ENCODE data around the gene CARD9.
"Not testable (repeated sequence)": the region's sequence is repeated elsewhere in the genome, so short reads cannot be mapped to it uniquely, and the experiment has no call there.

The CARD9 gene, protein sequence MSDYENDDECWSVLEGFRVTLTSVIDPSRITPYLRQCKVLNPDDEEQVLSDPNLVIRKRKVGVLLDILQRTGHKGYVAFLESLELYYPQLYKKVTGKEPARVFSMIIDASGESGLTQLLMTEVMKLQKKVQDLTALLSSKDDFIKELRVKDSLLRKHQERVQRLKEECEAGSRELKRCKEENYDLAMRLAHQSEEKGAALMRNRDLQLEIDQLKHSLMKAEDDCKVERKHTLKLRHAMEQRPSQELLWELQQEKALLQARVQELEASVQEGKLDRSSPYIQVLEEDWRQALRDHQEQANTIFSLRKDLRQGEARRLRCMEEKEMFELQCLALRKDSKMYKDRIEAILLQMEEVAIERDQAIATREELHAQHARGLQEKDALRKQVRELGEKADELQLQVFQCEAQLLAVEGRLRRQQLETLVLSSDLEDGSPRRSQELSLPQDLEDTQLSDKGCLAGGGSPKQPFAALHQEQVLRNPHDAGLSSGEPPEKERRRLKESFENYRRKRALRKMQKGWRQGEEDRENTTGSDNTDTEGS

DNA sequence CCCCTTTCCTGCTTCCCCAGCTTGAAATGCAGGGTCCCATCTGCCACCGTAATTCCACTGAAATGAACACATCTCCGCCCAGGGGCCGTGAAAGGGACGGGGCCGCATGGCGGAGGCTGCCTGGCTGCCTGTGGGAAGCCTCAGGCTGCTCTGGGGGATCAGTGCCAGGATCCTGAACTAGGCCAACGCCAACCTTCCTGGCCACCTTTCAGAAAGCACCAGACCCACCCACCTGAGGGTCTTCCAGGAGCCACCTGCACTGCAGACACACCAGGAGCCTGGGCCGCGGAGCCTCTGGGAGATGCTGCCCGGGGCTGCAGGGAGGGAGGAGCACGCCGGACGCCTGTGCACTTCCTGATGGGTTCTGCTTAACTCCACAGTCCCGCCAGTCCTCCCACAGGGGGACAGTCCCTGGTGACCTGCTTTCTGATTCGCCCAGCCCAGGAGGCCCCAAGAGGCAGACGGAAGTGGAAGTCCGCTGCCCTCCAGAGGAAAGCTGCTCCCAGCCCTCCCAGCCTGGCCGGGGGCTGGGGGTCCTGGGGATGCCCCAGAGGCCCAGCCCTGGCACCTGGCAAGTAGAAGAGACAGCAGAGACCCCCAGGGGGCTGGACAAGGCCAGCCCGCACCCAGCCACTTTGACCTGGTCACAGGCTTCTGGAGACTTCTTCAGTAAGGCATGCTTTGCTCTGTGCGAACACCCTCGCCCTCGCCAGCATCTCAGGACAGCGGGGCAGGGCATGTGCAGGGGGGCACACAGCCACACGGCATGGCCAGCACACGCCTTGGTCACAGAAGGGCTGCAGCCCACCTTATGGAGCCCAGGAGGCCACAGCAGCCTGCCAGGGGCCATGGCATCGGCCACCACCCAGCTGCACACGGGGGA is at the start of gene CARD9:
CARD9 (minus strand) TSS at position 370 of the 883 bp plus-strand sequence. CDS start 1,591 bp downstream, outside the sequence.
- peak; percentile 69 for DNase-seq

DNA sequence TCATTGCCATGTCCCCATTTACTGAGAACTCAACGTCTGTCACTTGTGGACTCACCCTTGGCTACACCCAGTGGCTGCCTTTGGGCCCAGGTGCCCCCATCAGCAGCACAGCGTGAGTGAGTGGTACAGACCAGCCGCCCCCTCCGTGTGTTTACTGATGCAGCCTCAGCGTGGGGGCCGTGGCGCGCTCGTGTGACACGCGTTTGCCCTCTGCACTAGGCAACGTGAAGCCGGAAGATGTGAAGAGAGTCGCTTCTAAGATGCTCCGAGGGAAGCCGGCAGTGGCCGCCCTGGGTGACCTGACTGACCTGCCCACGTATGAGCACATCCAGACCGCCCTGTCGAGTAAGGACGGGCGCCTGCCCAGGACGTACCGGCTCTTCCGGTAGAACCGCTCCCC is 49.4 kb upstream of the CARD9 start:
- DNase-seq: no peak

DNA sequence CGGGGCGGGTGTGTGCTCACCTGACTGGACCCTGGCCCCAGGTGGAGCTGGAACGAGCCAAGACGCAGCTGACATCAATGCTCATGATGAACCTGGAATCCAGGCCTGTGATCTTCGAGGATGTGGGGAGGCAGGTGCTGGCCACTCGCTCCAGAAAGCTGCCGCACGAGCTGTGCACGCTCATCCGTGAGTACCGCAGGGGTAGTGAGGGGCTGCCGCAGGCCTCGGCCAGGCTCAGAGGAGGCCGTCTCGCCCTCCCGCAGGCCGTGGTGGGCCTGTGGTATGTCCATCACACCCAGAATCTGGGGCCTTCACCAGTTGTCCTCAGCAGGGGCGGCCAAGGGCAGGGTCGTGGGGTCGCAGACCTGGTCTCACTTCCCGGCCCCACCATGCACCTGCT is 48.3 kb upstream of the CARD9 start:
- no peak for DNase-seq

DNA sequence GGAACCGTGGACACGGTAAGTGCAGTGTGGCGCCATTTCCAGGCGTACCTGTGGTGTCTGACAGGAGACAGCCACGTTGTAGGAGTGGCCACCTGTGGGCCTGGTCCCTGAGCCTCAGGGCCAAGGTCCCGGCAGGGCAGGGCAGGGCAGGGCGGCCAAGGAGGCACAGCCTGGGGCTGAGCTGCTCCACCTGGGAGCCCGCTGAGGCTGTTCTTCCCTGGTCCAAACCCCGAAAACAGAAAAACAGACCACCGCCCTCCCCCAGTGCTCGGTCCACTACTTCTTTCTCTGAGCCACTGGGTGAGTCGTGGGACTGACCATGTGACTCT is 45.6 kb upstream of the CARD9 start:
- DNase-seq: no peak

DNA sequence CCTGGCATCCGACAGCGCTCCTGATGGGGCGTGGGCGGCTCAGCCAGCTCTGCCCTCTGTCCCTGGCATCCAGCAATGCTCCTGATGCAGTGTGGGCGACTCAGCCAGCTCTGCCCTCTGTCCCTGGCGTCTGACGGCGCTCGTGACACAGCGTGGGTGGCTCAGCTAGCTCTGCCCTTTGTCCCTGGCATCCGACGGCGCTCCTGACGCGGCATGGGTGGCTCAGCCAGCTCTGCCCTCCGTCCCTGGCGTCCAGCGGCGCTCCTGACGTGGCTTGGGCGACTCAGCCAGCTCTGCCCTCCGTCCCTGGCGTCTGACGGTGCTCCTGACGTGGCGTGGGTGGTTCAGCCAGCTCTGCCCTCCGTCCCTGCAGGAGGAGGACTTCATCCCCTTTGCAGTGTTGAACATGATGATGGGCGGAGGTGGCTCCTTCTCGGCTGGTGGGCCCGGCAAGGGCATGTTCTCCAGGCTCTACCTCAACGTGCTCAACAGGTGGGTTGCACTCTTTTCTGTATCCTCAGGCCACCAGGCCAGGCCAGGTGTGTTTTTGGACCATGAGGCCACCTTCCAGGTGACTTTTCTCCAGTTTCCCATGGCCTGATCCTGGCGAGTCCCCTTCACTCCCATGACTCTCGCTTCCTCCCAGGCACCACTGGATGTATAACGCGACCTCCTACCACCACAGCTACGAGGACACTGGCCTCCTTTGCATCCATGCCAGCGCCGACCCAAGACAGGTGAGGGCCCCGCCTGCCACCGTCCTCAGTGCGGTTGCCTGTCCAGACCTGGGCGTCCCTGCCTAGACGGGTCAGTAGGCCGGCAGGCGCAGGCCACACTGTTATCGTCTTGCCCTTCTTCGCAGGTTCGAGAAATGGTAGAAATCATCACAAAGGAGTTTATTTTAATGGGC is 45.0 kb upstream of the CARD9 start:
- DNase-seq: no peak

DNA sequence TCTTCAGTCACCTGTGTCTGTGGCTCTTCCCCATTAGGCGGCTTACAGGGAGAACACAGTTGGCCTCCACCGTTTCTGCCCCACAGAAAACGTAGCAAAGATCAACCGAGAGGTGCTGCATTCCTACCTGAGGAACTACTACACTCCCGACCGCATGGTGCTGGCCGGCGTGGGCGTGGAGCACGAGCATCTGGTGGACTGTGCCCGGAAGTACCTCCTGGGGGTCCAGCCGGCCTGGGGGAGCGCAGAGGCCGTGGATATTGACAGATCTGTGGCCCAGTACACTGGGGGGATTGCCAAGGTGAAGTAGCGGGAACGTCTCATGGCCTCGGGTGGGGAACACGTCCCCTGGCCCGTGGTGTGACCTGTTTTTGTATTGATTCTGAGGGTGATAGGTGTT is 43.4 kb upstream of the CARD9 start:
- no peak for DNase-seq

DNA sequence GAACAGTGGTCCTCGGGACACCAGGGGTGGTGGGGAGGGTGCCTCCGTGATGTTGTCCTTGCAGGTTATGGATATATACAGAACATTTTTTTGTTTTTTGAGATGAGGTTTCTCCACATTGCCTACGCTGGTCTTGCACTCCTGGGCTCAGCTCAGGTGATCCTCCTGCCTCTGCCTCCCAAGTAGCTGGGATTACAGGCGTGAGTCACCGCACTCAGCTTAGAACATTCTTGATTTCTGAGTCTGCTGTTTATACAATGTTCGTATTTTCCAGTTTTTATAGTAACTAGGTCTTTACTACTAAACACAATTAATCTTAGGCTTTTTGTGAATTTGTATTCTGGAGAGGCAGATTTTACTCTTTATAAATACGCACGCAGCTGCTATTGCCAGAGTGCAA is 43.0 kb upstream of the CARD9 start:
- no peak for DNase-seq

DNA sequence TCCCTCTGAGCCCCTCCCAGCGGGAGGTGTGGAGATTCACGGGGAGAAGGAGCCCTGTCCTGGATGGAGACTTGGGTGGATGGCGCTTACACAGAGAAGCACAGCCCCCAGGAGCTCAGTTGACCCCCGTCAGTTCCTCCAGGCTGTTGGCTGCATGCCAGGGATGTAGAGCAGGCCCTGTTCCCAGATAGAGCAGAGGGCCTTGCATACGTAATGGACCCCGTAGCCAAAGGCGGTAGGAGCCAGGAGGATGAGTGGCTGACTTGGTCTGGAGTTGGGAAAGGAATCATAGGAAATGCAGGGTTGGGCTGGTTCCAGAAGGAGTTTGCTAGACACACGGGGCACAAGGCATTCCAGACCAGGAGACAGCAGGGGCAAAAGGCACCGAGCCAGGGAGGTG is 39.5 kb upstream of the CARD9 start:
- DNase-seq: no peak

DNA sequence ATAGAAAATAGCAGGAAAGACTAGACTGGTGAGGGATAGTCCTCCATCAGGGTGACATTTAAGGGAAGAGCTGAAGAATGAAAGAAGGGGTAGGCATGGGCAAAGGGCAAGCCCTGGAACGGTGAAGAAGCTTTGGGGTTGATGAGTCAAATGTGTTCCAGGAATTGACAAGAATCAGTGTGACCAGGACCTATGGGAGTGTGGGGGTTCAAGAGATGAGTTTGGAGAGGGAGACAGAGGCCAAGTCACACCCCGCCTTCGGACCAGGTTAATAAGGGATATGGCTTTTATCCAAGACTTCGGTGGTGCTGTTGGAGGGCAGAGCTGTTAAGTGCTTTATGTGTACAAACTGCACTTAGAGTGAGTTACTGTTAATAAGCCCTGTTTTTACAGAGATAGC is 37.9 kb upstream of the CARD9 start:
- DNase-seq: peak; percentile 69

DNA sequence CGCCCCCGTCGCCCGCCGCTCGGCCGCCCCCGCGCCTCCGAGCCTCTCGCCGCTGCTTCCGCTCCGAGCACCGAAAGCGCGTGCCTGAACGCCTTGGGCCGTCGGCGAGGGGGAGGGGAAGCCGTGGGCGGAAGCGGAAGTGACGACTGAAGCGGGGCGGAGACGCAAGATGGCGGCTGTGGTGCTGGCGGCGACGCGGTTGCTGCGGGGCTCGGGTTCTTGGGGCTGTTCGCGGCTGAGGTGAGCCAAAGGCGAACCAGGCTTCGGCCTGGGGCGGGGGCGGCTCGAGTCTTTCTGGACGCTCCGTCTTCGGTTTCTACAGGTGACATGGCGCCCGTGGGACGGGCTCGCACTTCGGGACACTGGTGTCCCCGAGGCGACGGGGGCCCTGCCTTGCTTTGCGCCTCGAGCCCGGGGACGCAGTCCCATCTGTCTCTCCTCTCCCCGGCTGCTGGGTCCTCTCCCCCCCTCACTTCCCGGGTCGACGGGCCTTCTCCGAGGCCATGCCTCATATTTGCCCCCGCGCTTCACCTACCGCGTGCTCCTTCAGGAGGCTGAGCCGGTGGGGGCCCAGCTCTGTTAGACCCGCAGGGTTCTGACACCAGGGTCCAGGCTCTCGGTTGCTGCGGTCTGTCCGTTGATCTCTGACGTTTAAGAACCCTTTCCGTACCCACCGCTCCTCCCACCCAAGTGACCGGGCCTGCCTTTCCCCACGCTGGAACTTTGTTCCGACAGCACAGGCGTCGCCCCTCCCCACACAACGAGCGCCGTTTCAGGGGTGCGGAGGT is 37.2 kb upstream of the CARD9 start, which contains the start of the genes ENTR1 and PMPCA:
ENTR1 (minus strand) TSS at position 115 of the 788 bp plus-strand sequence. CDS start 217 bp downstream, outside the sequence.
PMPCA (plus strand) TSS at position 159 of the 788 bp plus-strand sequence; CDS start at position 170, 11 bp downstream.
- DNase-seq: peak; percentile 90

DNA sequence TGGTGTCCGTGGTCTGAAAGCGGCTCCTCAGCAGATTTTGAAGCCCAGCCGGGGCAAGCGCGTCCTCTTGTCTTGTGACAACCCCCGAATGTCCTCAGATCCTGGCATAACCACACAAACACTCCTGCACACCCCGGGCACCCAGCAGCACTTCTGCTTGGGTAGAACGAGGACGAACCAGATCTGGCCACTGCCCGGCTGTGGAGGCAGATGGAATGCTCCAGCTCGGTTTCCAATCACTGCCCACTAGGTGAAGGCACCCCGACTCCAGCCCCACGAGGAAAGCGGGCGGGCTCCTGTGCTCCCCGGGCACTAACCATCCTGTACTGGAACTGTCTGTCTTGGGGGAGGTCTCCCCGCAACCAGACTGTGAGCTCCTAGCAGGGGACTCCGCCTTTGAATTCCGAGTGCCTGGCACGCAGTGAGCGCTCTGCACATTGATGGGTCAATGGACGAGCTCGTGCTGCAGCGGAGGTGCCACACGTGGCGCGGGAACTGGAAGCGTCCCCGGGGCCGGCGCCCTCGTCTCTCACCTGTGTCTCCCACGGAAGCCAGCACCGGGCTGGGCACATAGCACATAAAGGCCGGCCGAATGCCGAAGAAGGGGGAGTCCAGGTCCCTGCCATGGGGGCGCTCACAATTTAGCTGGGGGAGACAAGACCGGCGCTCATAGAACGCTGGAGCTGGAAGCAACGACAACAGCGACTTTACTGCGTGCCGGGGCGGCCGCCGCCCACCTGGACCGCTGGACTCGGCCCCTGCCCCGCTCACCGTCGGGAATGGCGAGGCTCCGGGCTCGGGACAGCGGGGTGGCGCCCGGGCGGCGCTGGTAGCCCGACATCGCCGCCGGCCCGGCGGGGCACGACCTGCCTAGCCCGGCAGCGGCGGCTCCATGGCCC is 36.3 kb upstream of the CARD9 start:
- DNase-seq: peak; percentile 48

DNA sequence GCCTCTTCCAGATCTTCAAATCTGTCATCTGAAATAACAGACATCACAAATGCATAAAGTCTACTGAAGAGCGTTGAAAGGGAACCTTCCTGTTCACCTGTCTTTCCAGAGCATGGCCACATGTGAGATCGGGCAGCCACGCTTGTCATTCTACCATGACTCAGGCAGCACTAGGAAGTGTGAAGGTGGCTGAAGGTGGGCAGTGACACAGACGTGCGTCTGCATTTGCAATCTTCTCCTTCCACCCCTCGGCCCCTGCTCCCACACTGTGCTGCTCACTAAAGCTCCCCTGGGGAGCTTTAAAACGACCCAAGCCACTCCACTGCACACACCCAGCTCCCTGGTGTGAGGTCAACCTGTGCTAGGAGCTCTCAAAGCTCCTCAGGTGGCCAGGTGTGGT is 34.4 kb upstream of the CARD9 start:
- no peak for DNase-seq

DNA sequence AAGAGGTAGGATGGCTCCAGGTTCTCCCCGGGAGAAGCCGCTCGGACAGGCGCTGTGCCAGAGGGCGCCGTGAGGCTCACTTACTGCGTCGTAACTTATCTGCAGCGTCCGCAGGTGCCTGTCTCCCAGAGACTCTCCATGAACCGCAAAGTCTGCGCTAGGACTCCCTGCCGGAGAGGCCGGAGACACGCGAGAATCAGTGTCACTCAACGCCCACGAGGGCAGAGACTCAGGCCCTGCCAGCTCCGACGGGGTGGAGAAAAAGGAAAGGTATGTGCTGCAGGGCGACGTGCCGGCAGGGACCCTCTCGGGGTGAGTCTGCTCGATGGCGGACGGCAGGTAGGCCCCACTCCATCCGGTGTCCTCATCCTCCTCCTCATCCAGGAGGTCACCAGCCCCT is 33.6 kb upstream of the CARD9 start:
- not testable (repeated sequence) for DNase-seq

DNA sequence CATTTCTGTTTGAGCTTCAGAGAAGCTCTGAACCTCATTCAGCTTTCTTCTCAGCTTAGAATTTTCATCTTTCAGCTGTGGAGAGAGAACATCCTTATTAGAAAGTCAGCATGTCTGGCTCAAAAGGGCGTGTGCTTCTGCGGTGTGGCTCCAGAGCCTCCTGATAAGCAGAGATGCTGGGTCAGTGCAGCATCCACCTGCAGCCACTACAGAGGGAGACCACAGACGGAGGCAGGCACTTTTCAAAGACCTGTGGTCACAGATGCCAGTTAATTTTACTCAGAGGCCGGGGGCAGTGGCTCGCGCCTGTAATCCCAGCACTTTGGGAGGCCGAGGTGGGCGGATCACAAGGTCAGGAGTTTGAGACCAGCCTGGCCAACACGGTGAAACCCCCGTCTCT is 32.4 kb upstream of the CARD9 start:
- not testable (repeated sequence) for DNase-seq

DNA sequence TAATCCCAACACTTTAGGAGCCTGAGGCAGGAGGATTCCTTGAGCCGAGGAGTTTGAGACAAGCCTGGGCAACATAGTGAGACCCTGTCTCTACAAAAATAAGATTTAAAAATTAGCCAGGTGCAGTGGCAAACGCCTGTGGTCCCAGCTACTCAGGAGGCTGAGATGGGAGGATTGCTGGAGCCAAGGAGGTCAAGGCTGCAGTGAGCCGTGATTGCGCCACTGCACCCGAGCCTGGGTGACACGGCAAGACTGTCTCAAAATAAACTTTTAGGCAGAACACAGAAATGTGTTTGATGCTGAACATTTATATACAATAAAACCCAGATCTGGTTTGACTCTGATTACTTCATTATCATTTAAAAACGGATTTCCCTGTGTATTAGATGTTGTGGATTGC is 32.0 kb upstream of the CARD9 start:
- DNase-seq: no peak

DNA sequence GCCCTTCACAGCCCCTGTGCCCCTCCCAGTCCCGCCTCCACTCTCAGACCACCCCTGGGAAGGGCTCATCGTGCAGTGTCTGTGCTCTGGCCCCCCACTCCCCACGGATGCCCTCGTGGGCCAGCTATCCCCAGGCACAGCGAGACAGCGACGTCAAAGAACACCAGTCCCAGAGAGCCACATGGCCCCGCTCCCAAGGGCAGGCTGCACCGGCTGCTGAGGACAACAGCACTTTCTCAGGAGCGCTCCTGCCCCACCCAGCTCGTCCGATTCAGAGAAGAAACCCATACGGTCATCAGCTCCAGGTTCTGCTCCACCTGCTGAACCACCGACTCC is 31.3 kb upstream of the CARD9 start:
- DNase-seq: no peak

DNA sequence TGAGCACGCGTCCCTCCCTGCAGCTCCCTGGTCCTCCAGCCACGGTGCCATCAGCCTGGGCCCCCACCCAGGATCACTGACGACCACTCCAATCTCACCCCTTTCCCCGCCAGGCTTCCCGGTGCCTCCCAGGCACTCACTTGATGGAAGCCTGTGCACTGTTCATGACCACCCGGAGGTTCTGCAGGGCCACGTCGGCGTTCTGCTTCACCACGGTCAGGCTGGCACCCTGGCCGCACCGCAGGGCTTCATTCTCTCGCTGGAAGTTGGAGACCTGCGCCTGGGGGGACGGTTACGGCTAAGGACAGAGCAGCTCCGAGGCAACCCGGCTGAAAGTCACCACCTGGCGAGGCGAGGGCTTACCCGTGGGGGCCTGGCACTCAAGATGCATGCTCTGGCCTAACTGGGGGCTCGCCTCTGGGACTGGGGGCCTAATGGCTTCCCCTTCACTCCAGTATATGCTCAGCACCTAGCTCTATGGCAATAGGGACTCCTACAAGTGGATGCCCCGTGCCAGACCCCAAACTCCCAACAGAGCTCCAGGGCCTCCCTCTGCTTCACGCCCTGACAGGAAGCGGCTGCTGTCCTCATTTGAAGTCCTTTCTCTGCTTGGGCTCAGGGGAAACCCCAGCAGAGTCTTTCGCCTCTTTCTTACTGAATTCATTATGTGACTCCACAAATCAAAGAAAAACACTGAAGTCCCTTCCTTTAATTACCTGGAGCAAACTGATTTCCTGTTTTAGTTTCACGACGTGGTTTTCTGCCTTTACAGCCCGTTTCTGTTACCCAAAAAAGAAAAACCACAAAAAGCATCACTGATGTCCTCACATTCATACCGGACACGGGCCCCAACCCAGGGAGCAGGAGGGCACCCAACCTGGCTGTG is 30.7 kb upstream of the CARD9 start:
- DNase-seq: no peak

DNA sequence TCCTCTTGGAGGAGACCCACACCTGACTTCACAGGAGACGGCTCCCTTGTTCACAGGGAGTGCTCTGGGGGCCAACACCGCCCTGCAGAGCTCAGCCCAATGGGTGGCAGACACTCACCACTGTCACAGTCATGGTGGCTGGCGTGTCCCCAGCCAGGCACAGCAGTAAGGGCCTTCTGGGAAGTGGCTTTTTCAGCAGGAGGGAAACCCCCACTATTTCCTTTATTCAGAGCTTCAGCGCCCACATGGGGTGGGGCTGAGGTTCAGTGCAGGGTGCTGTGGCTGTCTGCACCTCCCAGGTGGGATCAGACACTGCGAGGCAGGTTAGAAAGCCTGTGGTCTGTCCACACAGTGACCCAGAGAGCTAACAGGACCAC is 30.1 kb upstream of the CARD9 start:
- no peak for DNase-seq

DNA sequence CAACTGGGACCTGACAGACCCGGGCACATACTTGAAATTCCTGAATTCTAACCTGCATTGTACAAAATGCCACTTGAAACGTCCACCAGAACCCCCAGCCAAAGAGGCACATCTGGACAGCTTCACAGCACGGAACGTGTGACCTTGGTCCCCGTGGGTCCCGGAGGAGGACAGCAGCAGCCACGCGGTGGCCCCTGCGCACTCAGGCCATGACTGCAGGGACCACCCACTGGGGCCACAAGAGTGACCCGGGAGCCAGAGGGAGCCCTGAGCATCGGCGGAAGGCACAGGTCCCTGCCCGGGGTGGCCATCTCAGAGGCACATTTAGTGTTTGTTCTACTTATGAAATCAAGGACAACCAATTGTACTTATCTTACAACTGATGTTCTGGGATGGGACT is 28.6 kb upstream of the CARD9 start:
- no peak for DNase-seq

Measured in hematopoietic multipotent progenitor cell treated with erythropoietin and hydrocortisone succinate and interleukin-3 and kit ligand, for 8 days (in vitro differentiated cells).